ENCODE measurements around the gene KMT2E.
"Not testable (repeated sequence)": the region's sequence is repeated elsewhere in the genome, so short reads cannot be mapped to it uniquely, and the experiment has no call there.

KMT2E gene

DNA sequence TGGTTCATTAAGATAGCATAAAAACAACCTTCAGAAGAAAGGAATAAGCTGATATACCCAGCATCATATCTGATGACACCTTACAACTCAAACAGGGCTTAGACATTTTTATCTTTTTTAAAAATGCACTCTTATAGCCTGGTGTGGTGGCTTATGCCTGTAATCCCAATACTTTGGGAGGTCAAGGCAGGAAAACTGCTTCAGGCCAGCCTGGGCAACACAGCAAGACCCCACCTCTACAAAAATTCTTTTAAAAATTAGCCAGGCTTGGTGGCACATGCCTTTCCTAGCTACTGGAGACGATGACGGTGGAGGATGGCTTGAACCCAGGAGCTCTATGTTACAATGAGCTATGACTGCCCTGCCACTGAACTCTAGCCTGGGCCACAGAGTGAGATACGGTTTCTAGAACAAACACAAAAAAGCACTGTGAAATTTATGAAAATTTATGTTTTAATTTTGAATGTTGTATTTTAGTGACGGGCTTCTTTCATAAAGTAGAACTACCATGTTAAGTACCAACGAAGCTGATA, 12.3 kb upstream of the KMT2E start:
- Histone ChIP-seq H3K36me3 (ENCODE audit: control insufficient read depth, low read length) (peaks cover 93% of the 10 kb centered on the region), H4K20me1 (ENCODE audit: control insufficient read depth, insufficient read depth, low read depth, low read length) (peaks cover 51% of the 10 kb centered on the region), H3K79me2 (ENCODE audit: control insufficient read depth, low read length) (no peaks in the 10 kb centered on the region; the same call in 1 of the 2 replicates)

DNA sequence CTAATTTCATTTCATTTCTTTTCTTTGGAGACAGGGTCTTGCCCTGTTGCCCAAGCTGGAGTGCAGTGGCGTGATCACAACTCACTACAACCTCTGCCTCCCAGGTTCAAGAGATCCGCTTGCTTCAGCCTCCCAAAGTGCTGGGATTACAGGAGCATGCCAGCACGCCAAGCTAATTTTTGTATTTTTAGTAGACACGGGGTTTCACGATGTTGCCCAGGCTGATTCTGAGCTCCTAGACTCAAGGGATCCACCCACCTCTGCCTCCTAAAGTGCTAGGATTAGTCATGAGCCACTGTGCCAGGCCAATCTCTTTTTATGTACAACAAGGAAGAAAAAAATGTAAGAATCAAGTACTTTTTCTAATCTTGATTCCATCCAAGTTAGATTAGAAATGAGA, 10.7 kb upstream of the KMT2E start:
- H3K4me2 ChIP-seq (ENCODE audit: low read length) = peak overlapping the region; percentile 37
- H3F3A ChIP-seq (ENCODE audit: control insufficient read depth, insufficient read depth) = peaks cover 7% of the 10 kb centered on the region; the same call in 1 of the 2 replicates
- no peak overlapping the region for H3K4me3 ChIP-seq (ENCODE audit: low read length)
- H4K20me1 ChIP-seq (ENCODE audit: control insufficient read depth, insufficient read depth, low read depth, low read length) = peaks cover 56% of the 10 kb centered on the region
- H3K9me2 ChIP-seq (replicated peaks; ENCODE audit: control insufficient read depth, low read length) = no peaks in the 10 kb centered on the region
- no peaks in the 10 kb centered on the region; the same call in 1 of the 2 replicates for H3K79me2 ChIP-seq (ENCODE audit: control insufficient read depth, low read length)
- peaks cover 71% of the 10 kb centered on the region for H3K4me1 ChIP-seq (ENCODE audit: control insufficient read depth, low read length)
- TF ChIP-seq, protein P1, sequence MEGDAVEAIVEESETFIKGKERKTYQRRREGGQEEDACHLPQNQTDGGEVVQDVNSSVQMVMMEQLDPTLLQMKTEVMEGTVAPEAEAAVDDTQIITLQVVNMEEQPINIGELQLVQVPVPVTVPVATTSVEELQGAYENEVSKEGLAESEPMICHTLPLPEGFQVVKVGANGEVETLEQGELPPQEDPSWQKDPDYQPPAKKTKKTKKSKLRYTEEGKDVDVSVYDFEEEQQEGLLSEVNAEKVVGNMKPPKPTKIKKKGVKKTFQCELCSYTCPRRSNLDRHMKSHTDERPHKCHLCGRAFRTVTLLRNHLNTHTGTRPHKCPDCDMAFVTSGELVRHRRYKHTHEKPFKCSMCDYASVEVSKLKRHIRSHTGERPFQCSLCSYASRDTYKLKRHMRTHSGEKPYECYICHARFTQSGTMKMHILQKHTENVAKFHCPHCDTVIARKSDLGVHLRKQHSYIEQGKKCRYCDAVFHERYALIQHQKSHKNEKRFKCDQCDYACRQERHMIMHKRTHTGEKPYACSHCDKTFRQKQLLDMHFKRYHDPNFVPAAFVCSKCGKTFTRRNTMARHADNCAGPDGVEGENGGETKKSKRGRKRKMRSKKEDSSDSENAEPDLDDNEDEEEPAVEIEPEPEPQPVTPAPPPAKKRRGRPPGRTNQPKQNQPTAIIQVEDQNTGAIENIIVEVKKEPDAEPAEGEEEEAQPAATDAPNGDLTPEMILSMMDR (IDR thresholded peaks at IDR 0.05; ENCODE audit: low read depth, low read length, poor library complexity, severe bottlenecking) = no peak
- TF ChIP-seq EZH2phosphoT487 (IDR thresholded peaks at IDR 0.05; ENCODE audit: borderline replicate concordance, low read length) = no peak
- no peaks in the 10 kb centered on the region for H3K27me3 ChIP-seq (ENCODE audit: control insufficient read depth, low read length)
- peaks cover 95% of the 10 kb centered on the region for H3K36me3 ChIP-seq (ENCODE audit: control insufficient read depth, low read length)
- peak overlapping the region; percentile 6 for H3K27ac ChIP-seq (ENCODE audit: low read depth, low read length)
- H3K9me3 ChIP-seq (ENCODE audit: control insufficient read depth, insufficient read depth, low read length) = no peaks in the 10 kb centered on the region

More for the DNA sequence above, 12.3 kb upstream of the KMT2E start:
- Histone ChIP-seq H3K9me2 (replicated peaks; ENCODE audit: control insufficient read depth, low read length) (no peaks in the 10 kb centered on the region), H3K4me2 (ENCODE audit: low read length) (no peak overlapping the region), H3F3A (ENCODE audit: control insufficient read depth, insufficient read depth) (peaks cover 7% of the 10 kb centered on the region; the same call in 1 of the 2 replicates), H3K9me3 (ENCODE audit: control insufficient read depth, insufficient read depth, low read length) (no peaks in the 10 kb centered on the region), H3K27ac (ENCODE audit: low read depth, low read length) (no peak overlapping the region), H3K4me1 (ENCODE audit: control insufficient read depth, low read length) (peaks cover 58% of the 10 kb centered on the region), H3K4me3 (ENCODE audit: low read length) (no peak overlapping the region), H3K27me3 (ENCODE audit: control insufficient read depth, low read length) (no peaks in the 10 kb centered on the region)
- TF ChIP-seq EZH2phosphoT487 (IDR thresholded peaks at IDR 0.05; ENCODE audit: borderline replicate concordance, low read length) = no peak
- TF ChIP-seq, protein P1 (IDR thresholded peaks at IDR 0.05; ENCODE audit: low read depth, low read length, poor library complexity, severe bottlenecking) = no peak

DNA sequence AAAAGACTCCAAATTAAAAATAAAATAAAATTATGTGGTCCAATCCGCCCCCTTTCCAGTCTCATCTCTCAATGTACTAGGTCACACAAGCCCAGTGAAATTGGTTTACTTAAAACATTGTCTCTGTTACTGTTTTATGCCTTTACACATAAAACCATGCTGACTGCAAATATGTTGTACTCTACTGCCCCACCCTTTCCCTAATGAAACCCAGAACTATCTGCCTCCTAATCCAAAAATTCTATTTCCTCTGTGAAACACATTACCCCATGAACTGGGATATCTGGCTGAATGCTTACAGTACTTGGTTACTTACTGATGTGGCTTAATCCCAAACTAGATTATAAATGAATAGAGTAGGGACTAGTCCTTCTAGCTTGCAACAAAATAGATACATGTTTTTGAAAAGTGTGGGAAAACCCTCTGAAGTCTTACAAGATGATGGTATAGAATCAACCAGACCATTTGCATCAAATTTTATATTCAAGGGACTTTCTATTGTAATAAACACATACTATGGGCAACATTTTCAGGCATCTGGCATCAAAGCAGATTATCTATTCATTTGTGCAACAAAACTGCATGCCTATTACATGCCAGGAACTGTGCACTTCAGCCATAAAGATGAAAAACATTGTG, 10.0 kb upstream of the KMT2E start:
- Histone ChIP-seq H3K36me3 (ENCODE audit: control insufficient read depth, low read length) (peaks cover 95% of the 10 kb centered on the region), H3K27me3 (ENCODE audit: control insufficient read depth, low read length) (no peaks in the 10 kb centered on the region), H3K9me2 (replicated peaks; ENCODE audit: control insufficient read depth, low read length) (no peaks in the 10 kb centered on the region), H3K4me3 (ENCODE audit: low read length) (peak overlapping the region; percentile 12; the same call in 1 of the 2 replicates), H3K4me1 (ENCODE audit: control insufficient read depth, low read length) (peaks cover 73% of the 10 kb centered on the region), H3F3A (ENCODE audit: control insufficient read depth, insufficient read depth) (peaks cover 7% of the 10 kb centered on the region; the same call in 1 of the 2 replicates), H3K27ac (ENCODE audit: low read depth, low read length) (no peak overlapping the region; the same call in 1 of the 2 replicates), H4K20me1 (ENCODE audit: control insufficient read depth, insufficient read depth, low read depth, low read length) (peaks cover 58% of the 10 kb centered on the region), H3K9me3 (ENCODE audit: control insufficient read depth, insufficient read depth, low read length) (no peaks in the 10 kb centered on the region), H3K79me2 (ENCODE audit: control insufficient read depth, low read length) (no peaks in the 10 kb centered on the region; the same call in 1 of the 2 replicates), H3K4me2 (ENCODE audit: low read length) (peak overlapping the region; percentile 37)
- TF ChIP-seq, protein P1 (IDR thresholded peaks at IDR 0.05; ENCODE audit: low read depth, low read length, poor library complexity, severe bottlenecking) = no peak
- no peak for TF ChIP-seq EZH2phosphoT487 (IDR thresholded peaks at IDR 0.05; ENCODE audit: borderline replicate concordance, low read length)

DNA sequence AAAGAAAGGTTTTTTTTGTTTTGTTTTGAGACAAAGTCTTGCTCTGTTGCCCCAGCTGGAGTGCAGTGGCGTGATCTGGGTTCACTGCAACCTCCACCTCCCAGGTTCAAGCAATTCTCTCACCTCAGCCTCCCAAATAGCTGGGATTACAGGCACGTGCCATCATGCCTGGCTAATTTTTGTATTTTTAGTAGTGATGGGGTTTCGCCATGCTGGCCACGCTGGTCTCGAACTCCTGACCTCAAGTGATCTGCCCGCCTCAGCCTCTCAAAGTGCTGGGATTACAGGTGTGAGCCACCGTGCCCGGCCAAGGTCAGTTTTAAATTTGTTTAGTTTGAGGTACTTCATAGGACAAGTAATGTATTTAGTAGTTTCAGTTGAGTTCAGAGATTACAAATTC, 9.0 kb upstream of the KMT2E start:
- not testable (repeated sequence) for H3K27ac ChIP-seq (ENCODE audit: low read depth, low read length); H3K9me3 ChIP-seq (ENCODE audit: control insufficient read depth, insufficient read depth, low read length); H3F3A ChIP-seq (ENCODE audit: control insufficient read depth, insufficient read depth); H3K79me2 ChIP-seq (ENCODE audit: control insufficient read depth, low read length); H3K4me3 ChIP-seq (ENCODE audit: low read length); H3K9me2 ChIP-seq (replicated peaks; ENCODE audit: control insufficient read depth, low read length); H3K27me3 ChIP-seq (ENCODE audit: control insufficient read depth, low read length)
- Histone ChIP-seq H3K4me2 (ENCODE audit: low read length) (peak overlapping the region; percentile 37; the same call in 1 of the 2 replicates), H4K20me1 (ENCODE audit: control insufficient read depth, insufficient read depth, low read depth, low read length) (peaks cover 67% of the 10 kb centered on the region), H3K36me3 (ENCODE audit: control insufficient read depth, low read length) (peaks cover 97% of the 10 kb centered on the region), H3K4me1 (ENCODE audit: control insufficient read depth, low read length) (peaks cover 84% of the 10 kb centered on the region)

DNA sequence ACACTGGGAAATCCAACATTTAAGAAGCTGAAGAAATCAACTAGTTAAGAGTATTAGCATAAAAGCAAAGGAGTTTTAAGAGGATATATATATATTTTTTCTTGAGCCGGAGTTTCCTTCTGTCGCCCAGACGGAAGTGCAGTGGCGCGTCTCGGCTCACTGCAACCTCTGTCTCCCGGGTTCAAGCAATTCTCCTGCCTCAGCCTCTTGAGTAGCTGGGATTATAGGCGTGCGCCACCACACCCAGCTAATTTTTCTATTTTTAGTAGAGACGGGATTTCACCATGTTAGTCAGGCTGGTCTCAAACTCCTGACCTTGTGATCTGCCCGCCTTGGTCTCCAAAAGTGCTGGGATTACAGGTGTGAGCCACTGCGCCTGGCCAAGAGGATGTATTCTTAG, 8.5 kb upstream of the KMT2E start:
- not testable (repeated sequence) for H3K79me2 ChIP-seq (ENCODE audit: control insufficient read depth, low read length); H3K4me2 ChIP-seq (ENCODE audit: low read length); H3K9me2 ChIP-seq (replicated peaks; ENCODE audit: control insufficient read depth, low read length); H3K9me3 ChIP-seq (ENCODE audit: control insufficient read depth, insufficient read depth, low read length); H3F3A ChIP-seq (ENCODE audit: control insufficient read depth, insufficient read depth); H3K4me3 ChIP-seq (ENCODE audit: low read length); H3K27me3 ChIP-seq (ENCODE audit: control insufficient read depth, low read length); H3K27ac ChIP-seq (ENCODE audit: low read depth, low read length)
- Histone ChIP-seq H3K36me3 (ENCODE audit: control insufficient read depth, low read length) (peaks cover 97% of the 10 kb centered on the region), H3K4me1 (ENCODE audit: control insufficient read depth, low read length) (peaks cover 84% of the 10 kb centered on the region), H4K20me1 (ENCODE audit: control insufficient read depth, insufficient read depth, low read depth, low read length) (peaks cover 72% of the 10 kb centered on the region)

All from DOHH2 (cell line).